Endothelial cell of umbilical vein (primary cell): Measurements from ENCODE around the gene AGPAT1. TPM values are rescaled to one million over a fixed set of nuclear protein-coding genes. Genes with fewer than 3 reads are reported as not detected.

Experiments used
- BruUV-seq: library from RNA; stranded (reverse); fragments of 400-500 nt; replicated peaks from 2 replicates; lab custom pipeline; 2021; lab: Mats Ljungman, UMichigan
- CTCF ChIA-PET: fragments of 300-600, 350-600 bp; sonication (Branson Sonifier 250); formaldehyde crosslinking; loops from one replicate; lab custom pipeline; 2021; ENCODE audit warnings: antibody characterized with exemption, inconsistent platforms; lab: Charles Lee
- POLR2A ChIA-PET: fragments of 300-600, 350-600 bp; sonication (Branson Sonifier 250); formaldehyde crosslinking; loops from one replicate; lab custom pipeline; 2021; ENCODE audit warnings: antibody characterized with exemption, inconsistent platforms; lab: Charles Lee
- DNase-seq: peaks from one replicate; pipeline ENCODE4 v3.0.0-alpha.2; 2011; ENCODE audit warnings: low read depth, low spot score
- FAIRE-seq: peaks from 2 replicates; lab custom pipeline; 2011; peaks lifted over from hg19 to GRCh38; lab: Jason Lieb, UNC
- H2AFZ ChIP-seq: 2 replicates; pipeline ENCODE4 v1.6.0; 2012; ENCODE audit warnings: low read depth, low read length, control low read depth, inconsistent platforms
- H3K27ac ChIP-seq: 2 replicates; pipeline ENCODE4 v1.5.1; 2011; ENCODE audit warnings: low read depth, mild to moderate bottlenecking, control low read depth, low read length, moderate library complexity; ENCODE audit not compliant: insufficient read depth
- H3K27me3 ChIP-seq, 2 experiments: 2 replicates each; pipeline versions ENCODE4 v1.6.0 to v1.6.1; 2011; ENCODE audit warnings: low read length in 2 of 2, mixed read lengths in 1 of 2; ENCODE audit not compliant: control insufficient read depth in 2 of 2, insufficient read depth in 2 of 2
- H3K36me3 ChIP-seq, 2 experiments: 2 replicates in 1 of 2; 3 replicates in 1 of 2; pipeline ENCODE4 v1.5.1; 2011; ENCODE audit warnings: low read length in 2 of 2, mild to moderate bottlenecking in 1 of 2, moderate library complexity in 1 of 2; ENCODE audit not compliant: control insufficient read depth in 2 of 2, insufficient read depth in 2 of 2; ENCODE audit errors: extremely low read depth in 1 of 2
- H3K4me1 ChIP-seq: 3 replicates; pipeline ENCODE4 v1.5.1; 2011; ENCODE audit warnings: mild to moderate bottlenecking, low read length; ENCODE audit not compliant: control insufficient read depth, insufficient read depth; ENCODE audit errors: extremely low read depth
- H3K4me2 ChIP-seq: 2 replicates; pipeline ENCODE4 v1.6.1; 2011; ENCODE audit warnings: low read length, control low read depth, mixed read lengths; ENCODE audit not compliant: insufficient read depth
- H3K4me3 ChIP-seq, 3 experiments: fragments of 200-600 bp in 1 of 3; sonication (generic), shearing (Covaris generic) in 1 of 3; replicated peaks in 1 of 3; 2 replicates each; pipeline ENCODE4 v1.5.1; 2011 to 2016; ENCODE audit warnings: control low read depth in 3 of 3, low read length in 3 of 3, mild to moderate bottlenecking in 2 of 3, inconsistent platforms in 1 of 3, low read depth in 1 of 3, moderate library complexity in 1 of 3; ENCODE audit not compliant: insufficient read depth in 1 of 3
- H3K79me2 ChIP-seq: 2 replicates; pipeline ENCODE4 v1.6.0; 2012; ENCODE audit warnings: low read length, inconsistent platforms; ENCODE audit not compliant: control insufficient read depth, insufficient read depth
- H3K9ac ChIP-seq: replicated peaks from 2 replicates; pipeline ENCODE3; 2011; ENCODE audit warnings: low read length, control low read depth; ENCODE audit not compliant: insufficient read depth; ENCODE audit errors: extremely low read depth
- H3K9me1 ChIP-seq: replicated peaks from 3 replicates; pipeline ENCODE4 v1.6.0; 2011; ENCODE audit warnings: mild to moderate bottlenecking, low read length; ENCODE audit not compliant: control insufficient read depth, insufficient read depth; ENCODE audit errors: extremely low read depth
- H3K9me3 ChIP-seq: replicated peaks from 2 replicates; pipeline ENCODE4 v1.5.1; 2012; ENCODE audit warnings: low read length, inconsistent platforms; ENCODE audit not compliant: control insufficient read depth, insufficient read depth
- H4K20me1 ChIP-seq: replicated peaks from 2 replicates; pipeline ENCODE3; 2011; ENCODE audit warnings: mild to moderate bottlenecking, low read length; ENCODE audit not compliant: control insufficient read depth, insufficient read depth; ENCODE audit errors: extremely low read depth
- CTCF ChIP-seq, 2 donors: IDR thresholded peaks; 1 replicate in 1 of 2; 2 replicates in 1 of 2; pipeline ENCODE4 v1.5.1; 2011; ENCODE audit warnings: low read length in 2 of 2, mild to moderate bottlenecking in 2 of 2, moderate library complexity in 2 of 2, control low read depth in 1 of 2, inconsistent platforms in 1 of 2, low read depth in 1 of 2; ENCODE audit not compliant: insufficient read depth in 1 of 2; ENCODE audit errors: extremely low read depth in 1 of 2
- EZH2 ChIP-seq: IDR thresholded peaks from 2 replicates; pipeline ENCODE4 v1.6.1; 2012; ENCODE audit warnings: borderline replicate concordance, low read depth, mild to moderate bottlenecking, moderate library complexity, low read length, inconsistent platforms; ENCODE audit not compliant: severe bottlenecking
- FOS ChIP-seq: IDR thresholded peaks from 2 replicates; pipeline ENCODE4 v1.6.1; 2011; ENCODE audit warnings: mild to moderate bottlenecking, low read length, moderate library complexity, borderline replicate concordance; ENCODE audit not compliant: insufficient read depth
- GATA2 ChIP-seq: IDR thresholded peaks from 2 replicates; pipeline ENCODE4 v1.7.0; 2011; ENCODE audit warnings: low read depth, mild to moderate bottlenecking, moderate library complexity, mixed read lengths, low read length; ENCODE audit not compliant: insufficient read length, insufficient read depth
- JUN ChIP-seq: IDR thresholded peaks from 2 replicates; pipeline ENCODE4 v1.6.1; 2011; ENCODE audit warnings: borderline replicate concordance, low read depth; ENCODE audit not compliant: insufficient read length, insufficient read depth
- MYC ChIP-seq: IDR thresholded peaks from one replicate; pipeline ENCODE4 v1.6.1; 2011; ENCODE audit warnings: mild to moderate bottlenecking, low read depth, low read length
- POLR2A ChIP-seq: IDR thresholded peaks from 2 replicates; pipeline ENCODE4 v1.6.1; 2012; ENCODE audit warnings: low read depth, mild to moderate bottlenecking, control low read depth, low read length
- POLR2AphosphoS5 ChIP-seq: IDR thresholded peaks from 2 replicates; pipeline ENCODE4 v1.6.1; 2012; ENCODE audit warnings: low read depth, mild to moderate bottlenecking, control low read depth, low read length, moderate library complexity; ENCODE audit not compliant: insufficient read depth
- dilution Hi-C: fragments of 300-500 bp; cut with MboI; formaldehyde crosslinking; loops from one replicate; pipeline ENCODE4 v1.15.0; 2019; ENCODE audit warnings: low sequenced_read_pairs; ENCODE audit not compliant: extremely low pct_ligation_motif_present
- intact Hi-C: fragments of 100-400 bp; cut with micrococcal nuclease; formaldehyde crosslinking; loops from one replicate; pipeline ENCODE4 v1.10.0; 2022
- polyA plus RNA-seq, 4 experiments: library from polyadenylated mRNA; depleted of rRNA in 3 of 4; stranded (reverse) in 3 of 4; unstranded in 1 of 4; fragments of >200 nt; gene quantifications; 2 replicates each; pipeline versions ENCODE4 v1.2.1 to v1.2.3, GENCODE V29; 2011 to 2012; ENCODE audit warnings: missing spikeins in 1 of 4
- total RNA-seq: library from RNA; stranded (reverse); gene quantifications from 2 replicates; pipeline ENCODE4 v1.2.3, GENCODE V29; 2021
- TF ChIP-seq, protein P1 (sequence below): IDR thresholded peaks from 2 replicates; pipeline ENCODE4 v1.6.1; 2011; ENCODE audit not compliant: insufficient read depth, insufficient read length

Gene AGPAT1
- total and polyA plus RNA-seq, 2 donors (not counting 3 experiments of a cell fraction or from before 2014, with no cell fraction given), result 38.4 to 132 TPM

GRCh38 chr6:32139590-32139989 lies 36.3 kb downstream of the AGPAT1 start:
- Histone ChIP-seq H3K4me2 (no peak overlapping the region), H2AFZ (no peak overlapping the region), H4K20me1 (no peaks in the 10 kb centered on the region), H3K9me3 (no peaks in the 10 kb centered on the region), H3K4me3 (no peak overlapping the region), H3K36me3 (no peaks in the 10 kb centered on the region), H3K79me2 (no peaks in the 10 kb centered on the region), H3K27me3 (peaks cover 8 to 10% of the 10 kb centered on the region in 2 experiments), H3K9me1 (no peaks in the 10 kb centered on the region), H3K27ac (no peak overlapping the region), H3K9ac (no peak overlapping the region), H3K4me1 (no peaks in the 10 kb centered on the region)
- ChIA-PET CTCF (interaction anchor here (0.7 kb wide), 1 partner anchor 1220 kb away, joined by 3 read pairs; no protein-coding TSS in a partner anchor), POLR2A (no interaction called here)
- dilution Hi-C loops, result no loop called here
- FAIRE-seq (no peak), DNase-seq (no peak)
- TF ChIP-seq POLR2AphosphoS5 (no peak), JUN (no peak), MYC (no peak), FOS (no peak), EZH2 (no peak)
- TF ChIP-seq, protein P1, sequence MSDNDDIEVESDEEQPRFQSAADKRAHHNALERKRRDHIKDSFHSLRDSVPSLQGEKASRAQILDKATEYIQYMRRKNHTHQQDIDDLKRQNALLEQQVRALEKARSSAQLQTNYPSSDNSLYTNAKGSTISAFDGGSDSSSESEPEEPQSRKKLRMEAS, result no peak
- no TSS peak for BruUV-seq
- intact Hi-C loops, result no loop called here

- H3K9me1 ChIP-seq, result no peaks in the 10 kb centered on the region
- dilution Hi-C loops (no loop called here), intact Hi-C loops (no loop called here)
- FAIRE-seq, result no peak
- CTCF ChIA-PET, result no interaction called here
- H4K20me1 ChIP-seq, result no peaks in the 10 kb centered on the region
- H3K79me2 ChIP-seq, result no peaks in the 10 kb centered on the region
- POLR2A ChIA-PET, result no interaction called here
- H3K36me3 ChIP-seq, result no peaks in the 10 kb centered on the region
- peaks cover 10% of the 10 kb centered on the region in 2 experiments for H3K27me3 ChIP-seq
- no peak for DNase-seq
- H3K4me1 ChIP-seq, result no peaks in the 10 kb centered on the region
- H3K27ac ChIP-seq, result no peak overlapping the region
- BruUV-seq, result no TSS peak
- H3K9ac ChIP-seq, result no peak overlapping the region
- H3K9me3 ChIP-seq, result no peaks in the 10 kb centered on the region
- no peak overlapping the region for H2AFZ ChIP-seq
- no peak overlapping the region for H3K4me3 ChIP-seq
- TF ChIP-seq, protein P1, result no peak
- TF ChIP-seq POLR2AphosphoS5 (no peak), EZH2 (no peak), JUN (no peak), GATA2 (no peak), MYC (no peak), POLR2A (no peak), CTCF (IDR thresholded peaks at IDR 0.05; ENCODE audit: extremely low read depth in 1 of 2, insufficient read depth in 1 of 2, low read depth in 1 of 2, low read length in 2 of 2) (no peak), FOS (no peak)
- no peak overlapping the region for H3K4me2 ChIP-seq
Observed at GRCh38 chr6:32137454-32137853, 38.4 kb downstream of the AGPAT1 start.
